ENCODE data around the gene SLC2A1.

- TF ChIP-seq POLR2A (IDR thresholded peaks at IDR 0.05; ENCODE audit: low read depth, low read length): no peak
- no peak for TF ChIP-seq POLR2AphosphoS5 (IDR thresholded peaks at IDR 0.05; ENCODE audit: low read depth, low read length)
- TF ChIP-seq TAF1 (IDR thresholded peaks at IDR 0.05; ENCODE audit: low read depth, low read length): no peak
Measured at GRCh38 chr1:42936309-42937078, 22.2 kb downstream of the SLC2A1 start.

Measured in GM12891 (cell line).